K562 (cell line): Measurements from ENCODE around the gene BCL11A.

Experiments
- ATF6 ChIP-seq: sonication (generic); formaldehyde crosslinking; IDR thresholded peaks from 2 replicates; pipeline ENCODE4 v1.4.0; 2020; ENCODE audit warnings: mild to moderate bottlenecking, missing genetic modification reagents
- BACH1 ChIP-seq: fragments of 200-800 bp; sonication (Bioruptor generic); IDR thresholded peaks from 2 replicates; pipeline ENCODE4 v1.6.1; 2016; ENCODE audit warnings: missing genetic modification characterization, missing compliant biosample characterization
- CTCF ChIP-seq, 3 experiments: IDR thresholded peaks in 2 of 3; conservative IDR thresholded peaks in 1 of 3; 2 replicates each; pipeline ENCODE4 v1.5.1; 2011 to 2012; ENCODE audit warnings: low read length in 3 of 3, mild to moderate bottlenecking in 3 of 3, control low read depth in 2 of 3, improper control_type of control experiment in 1 of 3, inconsistent platforms in 1 of 3, low read depth in 1 of 3, mixed read lengths in 1 of 3, moderate library complexity in 1 of 3; ENCODE audit not compliant: insufficient read depth in 2 of 3
- FOXK2 ChIP-seq, 2 experiments: fragments of 450-650 bp; IDR thresholded peaks in 1 of 2; conservative IDR thresholded peaks in 1 of 2; 2 replicates each; pipeline ENCODE4 v1.6.1; 2016; ENCODE audit warnings: low read depth in 2 of 2, mild to moderate bottlenecking in 1 of 2
- GABPA ChIP-seq: fragments of 200-800 bp; sonication (Bioruptor generic); conservative IDR thresholded peaks from 2 replicates; pipeline ENCODE4 v1.6.1; 2016; ENCODE audit warnings: low read depth, missing genetic modification characterization, missing compliant biosample characterization
- MXI1 ChIP-seq: IDR thresholded peaks from 2 replicates; pipeline ENCODE4 v1.6.1; 2011; ENCODE audit warnings: low read depth, mild to moderate bottlenecking, improper control_type of control experiment, low read length
- TAF1 ChIP-seq: IDR thresholded peaks from 2 replicates; pipeline ENCODE4 v1.6.1; 2011; ENCODE audit warnings: mild to moderate bottlenecking, low read length, moderate library complexity; ENCODE audit not compliant: insufficient read depth, control insufficient read depth, severe bottlenecking; ENCODE audit errors: extremely low read depth
- YBX1 ChIP-seq: fragments of 450-650 bp; IDR thresholded peaks from 2 replicates; pipeline ENCODE4 v1.7.1; 2016; ENCODE audit warnings: mild to moderate bottlenecking
- ZNF324 ChIP-seq: fragments of 250-450 bp; sonication (Bioruptor Pico); IDR thresholded peaks from 2 replicates; pipeline ENCODE4 v1.4.0; 2020; ENCODE audit warnings: mild to moderate bottlenecking

- no peak for TF ChIP-seq BACH1
- TF ChIP-seq ATF6 (CRISPR knock-in tag): no peak
- no peak for TF ChIP-seq CTCF (IDR thresholded peaks at IDR 0.05 in 2 of 3, conservative IDR thresholded peaks at IDR 0.05 in 1 of 3; ENCODE audit: insufficient read depth in 2 of 3, low read depth in 1 of 3, low read length in 3 of 3)
- no peak for TF ChIP-seq YBX1
- TF ChIP-seq TAF1: no peak
- no peak for TF ChIP-seq ZNF324
- TF ChIP-seq FOXK2 (conservative IDR thresholded peaks at IDR 0.05 in 1 of 2, IDR thresholded peaks at IDR 0.05 in 1 of 2; ENCODE audit: low read depth in 2 of 2): no peak
- TF ChIP-seq MXI1: no peak
- no peak for TF ChIP-seq GABPA (tag)
These were observed 129.2 kb downstream of the BCL11A start for GRCh38 chr2:60424233-60424632.
